ENCODE data around the gene DLX2.

Gene DLX2

DNA sequence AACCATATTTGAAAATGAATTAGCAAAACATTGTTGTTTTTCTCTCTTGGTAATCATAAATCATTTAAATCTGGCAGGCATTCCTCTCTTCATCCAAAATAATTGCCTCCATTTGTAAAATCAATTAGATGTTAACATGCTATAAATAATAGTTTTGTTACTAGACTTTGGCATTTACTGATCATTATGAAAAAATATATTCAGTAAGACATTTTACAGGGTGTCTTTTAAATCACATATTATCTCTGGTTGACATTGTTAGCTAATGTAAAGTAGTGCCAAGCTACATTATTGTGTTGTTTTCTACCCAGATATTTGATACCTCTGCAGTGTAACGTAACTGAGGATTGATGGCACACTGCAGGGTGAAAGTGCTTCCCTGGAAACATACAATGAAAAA, 49.2 kb downstream of the DLX2 start:
- no peak for DNase-seq (ENCODE audit: low read depth in 3 of 3)

DNA sequence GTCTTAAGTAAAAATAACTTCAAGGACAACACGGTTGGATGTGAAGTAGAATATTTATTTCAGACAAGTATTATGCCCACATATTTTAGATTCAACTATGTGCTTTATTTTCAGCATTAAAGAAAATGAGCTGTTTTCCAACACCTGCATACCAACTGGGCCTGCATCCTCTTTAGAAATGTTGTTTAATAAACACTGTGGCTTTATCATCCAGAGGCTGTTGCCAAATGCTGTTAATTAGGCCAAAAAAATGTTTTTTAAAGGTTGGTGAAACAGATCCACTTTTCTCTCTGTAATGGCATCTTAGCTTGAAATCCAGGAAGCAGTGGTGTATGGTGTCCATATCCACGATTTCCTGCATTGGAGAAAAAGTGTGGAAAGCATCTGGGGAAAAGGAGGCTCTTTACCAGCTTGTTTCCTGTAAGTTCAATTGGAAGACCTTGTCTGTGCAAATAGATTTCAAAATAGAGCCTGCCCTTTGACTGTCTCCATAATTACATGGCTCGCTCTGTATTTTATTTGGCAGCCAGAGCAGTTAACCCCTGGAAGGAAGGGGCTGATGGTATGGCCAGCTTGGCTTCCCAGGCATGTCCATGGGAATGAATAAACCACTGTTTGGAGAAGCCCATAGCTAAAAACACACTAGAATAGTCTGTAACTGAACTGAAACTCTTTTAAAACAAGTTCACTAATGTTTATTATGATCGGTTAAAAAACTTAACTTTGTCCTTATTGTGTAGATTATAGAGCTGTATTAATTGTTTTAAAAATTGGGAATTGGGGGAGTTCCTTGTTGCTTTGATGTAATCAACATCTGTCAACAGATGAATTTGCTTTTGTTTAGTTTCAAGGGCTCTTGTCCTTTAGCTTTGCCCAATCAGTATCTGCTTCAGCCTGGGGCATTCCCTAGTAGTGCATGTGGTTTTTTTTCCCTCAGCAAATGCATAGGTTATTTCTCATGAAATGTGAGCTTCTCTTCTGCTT, 50.4 kb downstream of the DLX2 start:
- no peak for DNase-seq (ENCODE audit: low read depth in 3 of 3)

DNA sequence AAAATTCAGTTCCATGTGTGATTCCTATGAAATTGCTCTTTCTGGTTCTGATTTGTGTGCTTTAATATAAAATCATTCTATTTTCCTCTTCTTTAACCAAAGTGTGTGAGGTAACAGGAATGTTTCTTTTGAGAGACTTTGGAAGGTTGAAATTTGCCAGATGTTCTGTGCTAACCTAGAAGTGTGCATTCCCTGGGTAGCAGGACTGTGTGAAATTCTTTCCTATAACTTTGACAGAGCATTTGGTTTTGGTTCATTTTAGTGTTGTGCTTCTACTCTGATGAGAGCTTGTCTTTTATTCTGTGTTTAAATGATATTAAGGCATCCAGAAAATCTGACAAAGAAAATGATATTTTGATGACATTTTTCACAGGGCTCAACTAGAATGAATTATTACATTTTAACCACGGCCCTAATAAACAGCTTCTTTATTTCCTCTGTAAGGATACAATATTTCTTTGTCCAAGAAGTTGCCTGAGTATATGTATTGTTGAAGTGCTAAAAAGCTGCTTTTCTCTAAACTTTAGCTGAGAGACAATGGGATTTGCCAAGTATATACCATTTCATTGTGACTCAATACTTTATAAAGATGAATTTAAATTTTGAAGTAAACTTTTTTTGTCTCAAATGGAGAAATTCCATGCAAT, 52.1 kb downstream of the DLX2 start:
- DNase-seq (ENCODE audit: low read depth in 3 of 3), result no peak

- no peak for DNase-seq (ENCODE audit: low read depth in 3 of 3)
These were observed 53.1 kb downstream of the DLX2 start for GRCh38 chr2:172049567-172050120.

Measured in stimulated activated CD4-positive, alpha-beta T cell treated with anti-CD3 and anti-CD28 coated beads, TNF-alpha, amount 100 ng/mL, for 4 hours (primary cell).